HepG2 (cell line): Measurements from ENCODE around the gene PPP6R2. TPM values are rescaled to one million over a fixed set of nuclear protein-coding genes. Genes with fewer than 3 reads are reported as not detected.

Experiments used
- FUBP1 ChIP-seq: sonication (generic); formaldehyde crosslinking; IDR thresholded peaks from 2 replicates; pipeline ENCODE4 v1.5.1; 2020; ENCODE audit warnings: missing genetic modification reagents, mild to moderate bottlenecking, borderline replicate concordance
- IRF1 ChIP-seq: sonication (generic); formaldehyde crosslinking; IDR thresholded peaks from 2 replicates; pipeline ENCODE4 v1.4.0; 2020; ENCODE audit warnings: low read depth, mild to moderate bottlenecking, missing genetic modification reagents
- KLF15 ChIP-seq: sonication (generic); formaldehyde crosslinking; IDR thresholded peaks from 2 replicates; pipeline ENCODE4 v1.8.1; 2023; ENCODE audit warnings: borderline replicate concordance, mild to moderate bottlenecking, inconsistent platforms, missing genetic modification reagents, mixed read lengths
- MLX ChIP-seq: IDR thresholded peaks from 2 replicates; pipeline ENCODE4 v1.6.1; 2016
- NAIF1 ChIP-seq: sonication (generic); formaldehyde crosslinking; IDR thresholded peaks from 2 replicates; pipeline ENCODE4 v1.5.0; 2020; ENCODE audit warnings: mild to moderate bottlenecking, missing genetic modification reagents, borderline replicate concordance
- PAXIP1 ChIP-seq: sonication (generic); formaldehyde crosslinking; conservative IDR thresholded peaks from 2 replicates; pipeline ENCODE4 v1.4.0; 2020; ENCODE audit warnings: mild to moderate bottlenecking, missing genetic modification reagents, moderate library complexity
- PHF20 ChIP-seq: sonication (generic); formaldehyde crosslinking; IDR thresholded peaks from 2 replicates; pipeline ENCODE4 v1.5.0; 2020; ENCODE audit warnings: mild to moderate bottlenecking, missing genetic modification reagents
- RXRB ChIP-seq: IDR thresholded peaks from 2 replicates; pipeline ENCODE4 v1.6.1; 2016; ENCODE audit warnings: borderline replicate concordance, missing genetic modification reagents, missing compliant biosample characterization
- SALL2 ChIP-seq: sonication (generic); formaldehyde crosslinking; IDR thresholded peaks from 2 replicates; pipeline ENCODE4 v1.8.1; 2023; ENCODE audit warnings: mild to moderate bottlenecking, missing genetic modification reagents, inconsistent platforms
- SOX13 ChIP-seq, 3 experiments: fragments of 450-650 bp in 1 of 3; sonication (generic) in 1 of 3; formaldehyde crosslinking in 1 of 3; IDR thresholded peaks in 2 of 3; conservative IDR thresholded peaks in 1 of 3; 2 replicates each; pipeline versions ENCODE4 v1.5.0 to v1.6.1; 2016 to 2020; ENCODE audit warnings: antibody characterized with exemption in 1 of 3, mild to moderate bottlenecking in 1 of 3, missing compliant biosample characterization in 1 of 3, missing genetic modification reagents in 1 of 3, moderate library complexity in 1 of 3
- SP4 ChIP-seq: sonication (generic); formaldehyde crosslinking; IDR thresholded peaks from 2 replicates; pipeline ENCODE4 v1.8.1; 2023; ENCODE audit warnings: mild to moderate bottlenecking, missing genetic modification reagents
- TFDP2 ChIP-seq: sonication (generic); formaldehyde crosslinking; IDR thresholded peaks from 2 replicates; pipeline ENCODE4 v1.4.0; 2020; ENCODE audit warnings: missing genetic modification reagents
- ZNF207 ChIP-seq: fragments of 450-650 bp; IDR thresholded peaks from 2 replicates; pipeline ENCODE4 v1.6.1; 2016; ENCODE audit warnings: antibody characterized with exemption, borderline replicate concordance
- ZNF414 ChIP-seq: sonication (generic); formaldehyde crosslinking; IDR thresholded peaks from 2 replicates; pipeline ENCODE4 v1.5.0; 2020; ENCODE audit warnings: missing genetic modification reagents
- ZNF513 ChIP-seq: sonication (generic); formaldehyde crosslinking; conservative IDR thresholded peaks from 2 replicates; pipeline ENCODE4 v1.5.0; 2020; ENCODE audit warnings: missing genetic modification reagents
- ZNF629 ChIP-seq: sonication (generic); formaldehyde crosslinking; conservative IDR thresholded peaks from 2 replicates; pipeline ENCODE4 v1.5.0; 2020; ENCODE audit warnings: missing genetic modification reagents
- polyA plus RNA-seq, 8 experiments: library from polyadenylated mRNA; depleted of rRNA in 3 of 8; stranded (reverse) in 7 of 8; unstranded in 1 of 8; fragments of >200 nt; fragmentation: Illumina TruSeq in 4 of 8; extraction: Trizol in 4 of 8; gene quantifications; 2 replicates each; pipeline versions ENCODE4 v1.2.1 to v1.2.3, GENCODE V29; 2011 to 2016; ENCODE audit warnings: low read depth in 4 of 8, missing spikeins in 1 of 8, mixed read lengths in 1 of 8; ENCODE audit not compliant: insufficient read depth in 1 of 8
- total RNA-seq, 5 experiments: library from RNA; depleted of rRNA; stranded (reverse); fragments of >200 nt; fragmentation: Illumina TruSeq; extraction: Trizol; gene quantifications; 2 replicates each; pipeline ENCODE4 v1.2.3, GENCODE V29; 2016; ENCODE audit warnings: low read depth in 1 of 5

PPP6R2 gene
- total and polyA plus RNA-seq, 2 of the 13 experiments (the other 11 are each of a cell fraction or from before 2014, with no cell fraction given), result 55.0 to 102 TPM

- TF ChIP-seq ZNF513 (CRISPR knock-in tag), result no peak
- TF ChIP-seq ZNF414 (CRISPR knock-in tag), result peak; percentile 53; the same call in 1 of the 2 replicates
- TF ChIP-seq IRF1, result no peak
- TF ChIP-seq ZNF207, result no peak
- TF ChIP-seq SP4, result peak; percentile 57; the same call in 1 of the 2 replicates
- TF ChIP-seq ZNF629 (CRISPR knock-in tag), result no peak
- no peak for TF ChIP-seq RXRB (CRISPR knock-in tag)
- no peak for TF ChIP-seq PHF20 (CRISPR knock-in tag)
- no peak for TF ChIP-seq NAIF1
- no peak for TF ChIP-seq KLF15
- no peak for TF ChIP-seq TFDP2 (CRISPR knock-in tag)
- no peak for TF ChIP-seq MLX
- no peak for TF ChIP-seq SALL2 (CRISPR knock-in tag)
- TF ChIP-seq FUBP1, result no peak
- no peak for TF ChIP-seq SOX13 (IDR thresholded peaks at IDR 0.05)
- TF ChIP-seq SOX13 (CRISPR knock-in tag; conservative IDR thresholded peaks at IDR 0.05 in 1 of 2, IDR thresholded peaks at IDR 0.05 in 1 of 2), result no peak
- TF ChIP-seq PAXIP1 (CRISPR knock-in tag), result no peak
Observed at GRCh38 chr22:50481440-50482106, 138.4 kb downstream of the PPP6R2 start, which contains the start of gene ADM2 (continued).
